HG02840 (cell line): ENCODE measurements around the gene PTPRO.

Source experiments
- ATAC-seq: cut with Tn5 transposase; IDR thresholded peaks from one replicate; pipeline ENCODE4 v1.9.1; 2021; ENCODE audit warnings: mild to moderate bottlenecking, moderate library complexity, moderate number of reproducible peaks; ENCODE audit not compliant: unreplicated experiment, low FRiP score

The PTPRO gene

DNA sequence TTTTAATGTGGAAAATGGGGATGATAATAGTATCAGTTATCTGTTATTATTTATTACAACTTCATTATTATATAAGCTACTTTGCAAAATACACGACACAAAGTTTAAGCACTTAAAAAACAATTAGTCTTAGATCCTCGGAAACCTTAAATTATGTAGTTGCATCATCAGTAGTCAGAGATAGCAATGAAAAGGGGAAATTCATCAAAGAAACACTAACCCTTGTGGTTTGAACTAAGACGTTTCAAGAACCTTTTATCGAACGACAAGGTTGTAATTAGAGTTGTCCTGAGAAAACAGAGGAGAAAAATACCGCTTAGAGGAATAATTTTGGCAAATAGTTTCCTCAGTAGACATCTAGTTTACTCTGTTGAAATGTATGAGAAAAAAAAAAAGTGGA lies 198.5 kb downstream of the PTPRO start:
- no peak for ATAC-seq

DNA sequence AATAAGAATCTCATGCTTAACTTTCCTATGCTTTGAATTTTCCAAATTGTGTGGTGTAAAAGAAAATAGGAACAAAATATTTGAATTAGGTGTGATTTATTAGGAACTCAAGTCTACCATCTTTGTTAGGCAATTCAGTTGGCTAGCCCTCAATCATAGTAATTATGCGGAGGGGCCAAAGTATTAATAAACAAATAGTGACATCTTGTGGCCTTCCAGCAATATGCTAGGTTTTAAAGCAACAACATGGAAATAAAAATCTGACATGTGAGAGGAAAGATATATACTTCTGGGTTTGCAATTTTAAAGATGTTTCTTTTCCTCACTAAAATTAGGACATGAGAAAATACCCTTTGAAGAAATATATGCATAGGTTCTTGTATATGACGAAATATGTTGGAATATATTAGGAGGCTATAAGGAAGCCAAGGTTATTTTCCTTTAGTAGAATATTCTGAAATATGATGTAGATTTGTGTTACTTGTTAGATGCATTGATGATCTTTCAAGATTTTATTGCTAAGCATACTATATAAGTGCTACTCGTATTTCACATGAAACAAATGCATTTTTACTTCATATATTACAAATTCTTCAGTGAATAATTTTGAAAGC lies 200.4 kb downstream of the PTPRO start:
- no peak for ATAC-seq

DNA sequence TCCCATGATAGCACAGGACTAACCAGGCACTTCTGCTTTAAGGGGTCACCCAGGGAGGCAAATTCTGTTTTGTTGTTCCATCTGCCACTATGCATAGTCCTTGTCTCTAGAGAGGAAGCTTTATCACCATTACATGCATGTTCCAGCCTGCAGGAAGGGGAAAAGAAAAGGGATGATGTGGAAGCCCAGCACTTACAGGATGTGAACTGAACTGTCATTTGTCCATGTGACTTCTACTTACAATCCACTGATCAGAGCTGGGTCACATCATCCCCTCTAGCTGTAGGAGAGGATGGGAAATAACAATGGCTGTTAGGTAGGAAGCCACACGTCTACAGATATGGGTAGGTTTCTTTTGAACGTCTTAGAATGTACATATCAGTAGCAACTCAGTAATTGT lies 203.1 kb downstream of the PTPRO start:
- ATAC-seq: no peak

DNA sequence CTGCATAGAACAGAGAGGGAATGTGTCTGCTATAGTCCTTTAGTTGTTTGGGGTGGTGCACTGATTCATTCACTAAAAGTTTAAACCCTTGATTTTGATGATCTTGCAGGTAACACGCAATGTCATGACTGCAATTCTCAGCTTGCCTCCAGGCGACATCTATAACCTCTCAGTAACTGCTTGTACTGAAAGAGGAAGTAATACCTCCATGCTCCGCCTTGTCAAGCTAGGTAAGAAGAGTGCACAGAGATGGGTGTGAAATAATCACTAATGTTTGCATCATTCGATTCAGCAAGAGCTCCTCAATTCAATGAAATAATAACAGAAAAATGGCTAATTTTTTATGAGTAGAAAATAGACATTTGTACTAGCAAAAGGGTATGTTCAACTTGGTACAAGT lies 203.7 kb downstream of the PTPRO start:
- ATAC-seq: peak; percentile 100

DNA sequence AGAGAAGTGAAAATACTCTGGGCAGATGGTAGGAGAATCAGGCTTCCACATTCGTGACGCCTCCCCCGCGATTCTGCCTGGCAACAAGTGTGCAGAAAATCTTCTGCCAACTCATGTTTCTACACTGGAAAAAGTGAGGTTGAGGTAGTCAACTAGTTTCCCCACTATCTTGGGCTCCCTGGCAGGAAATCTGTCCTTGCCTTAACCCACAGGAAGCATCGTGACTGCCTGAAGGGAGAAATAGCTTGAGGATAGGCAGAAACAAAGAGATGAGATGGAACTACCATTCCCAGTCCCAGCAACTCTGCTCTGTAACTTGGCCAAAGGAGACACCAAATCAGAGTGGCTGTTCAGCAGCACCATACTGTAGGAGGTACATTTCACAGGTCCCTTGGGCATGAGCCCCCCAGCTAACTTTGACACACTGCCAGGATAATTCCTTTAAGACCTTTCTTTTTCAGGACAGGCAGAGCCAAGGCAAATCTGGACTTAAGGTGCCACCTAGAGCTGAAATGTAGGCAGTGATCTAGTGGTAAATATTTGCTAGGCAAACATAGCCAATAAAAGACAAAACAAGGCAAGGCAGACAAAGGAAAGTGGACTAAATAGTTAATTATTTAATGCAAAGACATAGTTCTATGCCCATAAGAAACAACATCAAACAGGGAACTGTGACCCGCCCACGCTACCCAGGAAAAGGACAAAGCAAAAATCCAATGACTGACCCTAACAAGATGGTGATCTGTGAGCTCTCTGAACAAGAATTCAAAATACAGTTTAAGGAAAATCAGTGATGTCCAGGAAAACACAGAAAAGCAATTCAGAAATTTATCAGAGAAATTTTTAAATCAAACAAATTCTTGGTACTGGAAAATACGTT lies 205.1 kb downstream of the PTPRO start:
- no peak for ATAC-seq

DNA sequence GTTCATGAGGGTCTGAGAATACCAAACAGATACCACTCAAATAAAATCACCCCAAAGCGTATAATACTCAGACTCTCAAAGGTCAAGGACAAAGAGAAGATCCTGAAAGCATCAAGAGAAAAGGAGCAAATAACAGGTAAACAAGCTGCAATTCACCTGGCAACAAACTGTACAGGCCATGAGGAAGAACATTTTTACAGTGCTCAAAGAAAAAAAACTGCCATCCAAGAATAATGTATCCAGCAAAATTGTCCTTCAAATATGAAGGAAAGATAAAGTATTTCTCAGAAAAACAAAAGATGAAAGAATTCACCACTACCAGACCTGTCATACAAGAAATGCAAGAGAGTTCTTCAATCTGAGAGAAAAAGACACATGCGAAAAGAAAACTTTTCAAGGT lies 206.4 kb downstream of the PTPRO start:
- no peak for ATAC-seq

DNA sequence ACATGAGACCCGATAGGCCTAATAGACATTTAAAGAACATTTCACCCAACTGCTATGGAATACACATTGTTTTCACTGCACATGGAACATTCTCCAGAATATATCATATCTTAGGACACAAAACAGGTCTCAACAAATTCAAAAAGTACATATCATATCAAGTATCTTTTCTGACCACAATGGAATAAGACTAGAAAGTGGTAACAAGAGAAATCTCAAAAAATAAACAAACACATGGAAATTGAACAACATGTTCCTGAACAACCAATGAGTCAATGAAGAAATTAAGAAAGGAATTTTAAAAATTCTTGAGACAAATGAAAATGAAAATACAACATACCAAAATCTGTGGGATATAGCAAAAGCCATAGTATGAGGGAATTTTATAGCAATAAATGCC lies 208.1 kb downstream of the PTPRO start:
- no peak for ATAC-seq

DNA sequence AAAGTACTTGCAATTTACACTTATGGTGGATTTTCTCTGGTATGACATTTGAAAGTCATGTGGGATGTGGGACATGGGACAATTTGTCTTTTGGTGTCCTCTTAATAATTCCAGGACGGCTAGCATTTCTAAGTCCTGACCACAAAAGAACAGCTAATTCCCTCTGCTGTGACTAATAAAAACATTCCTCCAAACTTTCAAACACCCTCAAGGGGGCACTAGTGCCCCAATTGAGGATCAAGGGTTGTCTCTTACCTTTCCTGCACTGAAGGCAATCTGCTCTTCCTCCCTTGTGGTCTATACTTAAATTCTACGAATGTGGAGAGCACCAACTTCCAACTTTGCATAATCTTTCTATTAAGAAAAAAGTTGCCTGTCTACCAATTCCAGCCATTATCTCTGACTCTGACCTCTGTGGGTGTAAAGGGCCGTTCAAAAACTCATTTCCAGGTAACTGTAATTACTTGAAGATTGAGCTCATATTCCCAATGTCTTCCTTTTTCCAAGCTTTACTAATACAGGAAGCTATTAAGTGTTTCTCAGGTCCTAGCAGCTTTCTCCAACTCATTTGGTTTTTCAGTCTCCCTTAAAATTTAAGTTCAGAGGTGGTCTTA lies 210.2 kb downstream of the PTPRO start:
- ATAC-seq: no peak

DNA sequence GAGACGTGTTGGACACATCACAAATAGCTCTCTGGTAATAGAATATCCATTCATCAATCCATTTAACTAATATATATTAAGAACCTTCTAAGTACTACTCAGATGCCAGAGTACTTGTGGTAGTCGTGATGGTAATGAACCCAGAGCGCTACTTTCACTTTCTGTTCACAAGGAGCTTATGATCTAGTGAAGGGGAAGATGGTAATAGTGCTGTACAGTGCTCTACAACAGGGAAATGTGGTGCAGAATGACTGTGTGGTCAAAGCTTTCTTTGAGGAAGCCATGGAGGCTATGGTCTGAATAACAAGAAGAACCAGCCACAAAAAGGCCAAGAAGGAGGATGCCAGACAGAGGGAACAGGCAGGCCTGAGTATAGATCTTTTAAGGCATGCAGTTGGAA lies 212.0 kb downstream of the PTPRO start:
- ATAC-seq: peak; percentile 69

DNA sequence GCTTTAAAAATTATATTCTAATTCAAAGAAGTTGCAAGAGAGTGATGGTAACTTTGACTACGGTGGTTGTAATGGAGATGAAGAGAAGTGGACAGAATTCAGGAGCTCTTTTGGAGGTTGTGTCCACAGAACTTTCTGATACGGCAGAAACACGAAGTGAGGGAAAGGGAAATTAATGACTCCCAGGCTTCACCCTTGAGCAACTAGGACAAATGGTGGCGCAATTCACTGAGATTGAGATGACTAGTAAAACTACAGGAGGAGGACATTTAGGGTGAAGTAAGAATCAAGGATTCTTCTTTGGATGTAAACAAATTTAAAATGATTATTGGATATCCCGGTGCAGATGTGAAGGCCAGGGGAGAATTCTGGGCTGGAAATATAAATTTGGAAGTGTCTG lies 212.6 kb downstream of the PTPRO start:
- ATAC-seq: no peak

DNA sequence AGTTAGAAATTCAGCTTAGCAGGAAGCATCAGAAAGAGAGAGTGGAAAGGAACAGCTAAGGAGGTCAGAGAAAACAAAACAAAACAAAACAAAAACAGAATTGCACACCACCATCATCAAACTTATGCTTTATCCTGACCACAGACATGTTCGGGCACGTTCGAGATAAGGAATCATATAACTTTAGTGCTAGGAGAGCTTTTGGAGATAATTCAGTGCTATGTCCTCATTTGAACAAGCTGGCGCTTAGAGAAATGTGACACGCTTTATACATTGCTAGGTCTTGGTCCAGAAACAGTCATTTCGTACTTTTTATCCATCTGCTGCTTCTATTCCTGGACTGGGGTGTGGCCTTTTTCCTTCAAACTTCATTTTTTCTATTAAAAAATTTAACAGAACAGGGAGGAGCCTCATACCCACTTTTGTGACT lies 213.1 kb downstream of the PTPRO start:
- no peak for ATAC-seq

DNA sequence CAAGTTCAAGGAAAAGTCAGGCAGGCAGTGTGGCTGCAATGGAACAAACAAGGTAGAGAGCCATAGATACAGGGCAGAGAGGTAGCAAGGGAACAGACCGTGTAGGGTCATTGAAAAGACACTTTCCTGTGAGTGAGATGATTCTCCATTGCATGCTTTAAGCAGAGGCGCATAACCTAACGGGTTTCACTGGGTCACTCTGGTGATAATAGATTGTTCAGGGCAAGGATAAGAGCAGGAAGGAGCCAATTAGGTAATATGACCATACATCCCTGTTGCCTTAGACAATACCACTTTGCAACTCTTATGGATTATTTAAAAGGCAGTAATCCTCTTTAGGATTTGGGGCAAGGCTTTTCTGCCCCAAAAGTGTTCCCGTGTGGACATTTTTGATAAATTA lies 214.1 kb downstream of the PTPRO start:
- ATAC-seq: no peak

DNA sequence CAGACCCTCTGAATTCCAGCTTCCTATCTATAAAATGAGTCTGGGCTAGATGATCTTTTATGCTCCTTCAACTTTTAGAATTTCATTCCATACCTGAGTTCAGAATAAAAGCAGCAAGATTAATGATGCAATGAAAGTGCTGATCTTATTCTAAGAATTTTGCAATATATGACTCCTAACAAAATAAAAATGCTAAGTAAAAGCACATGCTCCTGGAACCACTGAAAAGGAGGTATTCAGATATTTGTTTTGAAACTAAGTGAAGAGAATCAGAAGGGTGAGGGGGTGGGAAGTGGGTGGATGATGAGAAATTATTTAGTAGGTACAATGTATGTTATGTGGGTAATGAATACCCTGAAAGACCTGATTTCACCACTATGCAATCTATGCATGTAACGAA lies 216.6 kb downstream of the PTPRO start:
- no peak for ATAC-seq

DNA sequence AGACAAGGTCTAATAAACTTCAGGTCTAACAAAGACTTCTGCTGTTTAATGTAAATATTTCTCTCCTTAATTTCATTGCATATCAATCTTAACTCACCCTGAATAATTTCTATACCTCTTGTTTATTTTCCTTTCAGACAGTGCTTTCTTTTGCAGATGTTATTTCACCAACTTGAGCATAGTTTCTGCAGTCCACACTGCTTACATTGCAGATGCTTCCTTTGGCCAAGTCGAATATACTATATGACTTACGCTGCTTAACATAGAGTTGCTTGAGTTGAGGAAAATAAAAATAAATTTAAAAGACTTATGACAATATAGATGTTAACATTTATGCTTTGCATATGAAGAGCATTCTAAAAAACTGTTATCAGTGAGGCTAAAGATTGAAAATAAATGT lies 217.7 kb downstream of the PTPRO start:
- no peak for ATAC-seq

DNA sequence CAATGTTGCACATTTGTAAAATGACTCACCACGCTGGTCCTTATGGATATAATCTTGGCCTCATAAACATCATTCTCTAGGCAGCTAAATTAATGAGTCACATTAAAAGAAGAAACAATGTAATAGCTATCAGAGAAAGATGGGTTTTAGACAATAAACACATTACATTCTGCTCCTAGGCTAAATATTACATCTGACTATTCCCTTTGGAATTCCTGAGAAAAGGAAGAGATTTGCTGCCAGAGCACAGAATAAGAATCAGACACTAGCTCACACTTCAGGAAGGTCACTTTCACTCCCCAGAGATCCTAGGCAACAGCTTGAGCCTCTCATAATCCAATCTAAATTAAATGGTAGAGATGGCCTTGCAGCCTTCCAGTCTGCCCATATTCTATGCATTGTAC lies 218.2 kb downstream of the PTPRO start:
- no peak for ATAC-seq

DNA sequence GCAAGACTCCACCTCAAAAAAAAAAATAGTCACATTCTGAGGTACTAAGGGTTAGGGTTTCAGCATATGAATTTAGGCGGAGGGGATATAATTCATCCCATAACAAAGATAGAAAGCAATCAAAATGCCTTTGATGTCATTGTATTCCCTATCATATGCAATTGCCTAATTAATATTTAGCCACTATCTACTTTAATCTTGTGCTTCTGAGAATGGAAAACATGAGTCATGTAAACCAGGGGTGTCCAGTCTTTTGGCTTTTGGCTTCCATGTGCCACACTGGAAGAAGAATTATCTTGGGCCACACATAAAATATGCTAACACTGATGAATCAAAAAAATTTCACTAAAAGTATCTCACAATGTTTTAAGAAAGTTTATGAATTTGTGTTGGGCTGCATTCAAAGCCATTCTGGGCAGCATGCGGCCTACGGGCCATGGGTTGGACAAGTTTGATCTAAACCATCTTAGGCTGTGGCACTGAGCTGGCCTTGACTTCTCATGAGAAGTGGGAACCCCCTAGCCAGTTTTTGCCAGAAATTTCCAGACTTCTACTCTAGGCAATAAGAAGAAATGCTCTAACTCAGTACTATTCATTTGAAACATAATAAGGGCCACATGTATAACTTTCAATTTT lies 219.8 kb downstream of the PTPRO start:
- no peak for ATAC-seq

DNA sequence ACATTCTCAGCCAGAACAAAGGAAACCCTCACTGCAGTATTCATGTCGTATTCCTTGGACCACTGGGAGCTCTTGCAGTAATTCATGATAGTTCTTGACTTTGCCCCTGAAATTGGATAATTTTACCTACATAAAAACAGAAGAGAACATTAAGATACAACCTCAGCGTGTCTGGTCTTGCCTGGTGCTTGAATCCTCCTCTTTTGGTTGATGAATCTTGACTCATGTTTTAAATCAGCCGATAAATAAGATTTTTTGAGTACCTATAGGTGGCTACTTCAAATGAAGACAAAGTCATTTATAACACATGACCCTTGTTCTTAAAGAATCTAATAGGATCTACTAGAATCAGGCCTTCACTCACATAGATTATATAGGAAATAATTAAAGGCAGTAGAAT lies 221.0 kb downstream of the PTPRO start:
- no peak for ATAC-seq

DNA sequence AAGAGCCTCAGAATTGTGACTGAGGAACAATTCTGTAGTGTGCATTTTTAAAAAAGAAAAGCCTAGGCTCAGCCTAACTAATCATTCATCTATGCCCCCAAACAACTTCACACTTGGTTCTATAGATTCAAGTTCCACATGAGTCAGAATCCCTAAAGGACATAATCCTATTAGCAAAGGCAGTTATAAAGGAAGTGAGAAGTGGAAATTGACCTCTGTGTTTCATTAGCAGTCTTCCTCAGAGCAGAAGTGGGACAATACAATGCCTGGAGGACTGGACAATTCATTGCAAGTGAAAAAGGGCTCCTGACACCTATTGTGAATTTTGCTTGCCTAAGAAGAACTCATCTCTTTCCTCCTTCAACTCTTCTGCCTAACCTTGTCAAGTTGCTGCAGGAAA lies 222.3 kb downstream of the PTPRO start:
- ATAC-seq: no peak

DNA sequence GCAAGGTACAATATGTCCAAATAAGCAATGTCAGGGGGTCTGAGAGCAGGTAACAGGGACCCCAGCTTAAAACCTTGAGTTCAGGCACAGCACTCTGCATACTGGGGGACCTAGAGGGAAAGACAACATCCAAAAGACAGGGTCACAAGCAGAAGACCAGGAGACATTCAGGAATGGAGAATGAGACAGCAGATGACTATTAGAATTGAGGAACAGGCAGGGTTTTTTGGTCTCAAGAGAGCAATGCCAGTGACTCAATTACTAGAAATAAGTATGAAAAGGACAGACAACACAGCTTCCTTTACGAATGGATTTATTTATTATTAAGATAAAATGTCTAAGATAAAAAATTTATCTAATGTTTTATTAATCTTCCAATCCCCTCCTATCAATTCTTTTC lies 223.0 kb downstream of the PTPRO start:
- no peak for ATAC-seq

DNA sequence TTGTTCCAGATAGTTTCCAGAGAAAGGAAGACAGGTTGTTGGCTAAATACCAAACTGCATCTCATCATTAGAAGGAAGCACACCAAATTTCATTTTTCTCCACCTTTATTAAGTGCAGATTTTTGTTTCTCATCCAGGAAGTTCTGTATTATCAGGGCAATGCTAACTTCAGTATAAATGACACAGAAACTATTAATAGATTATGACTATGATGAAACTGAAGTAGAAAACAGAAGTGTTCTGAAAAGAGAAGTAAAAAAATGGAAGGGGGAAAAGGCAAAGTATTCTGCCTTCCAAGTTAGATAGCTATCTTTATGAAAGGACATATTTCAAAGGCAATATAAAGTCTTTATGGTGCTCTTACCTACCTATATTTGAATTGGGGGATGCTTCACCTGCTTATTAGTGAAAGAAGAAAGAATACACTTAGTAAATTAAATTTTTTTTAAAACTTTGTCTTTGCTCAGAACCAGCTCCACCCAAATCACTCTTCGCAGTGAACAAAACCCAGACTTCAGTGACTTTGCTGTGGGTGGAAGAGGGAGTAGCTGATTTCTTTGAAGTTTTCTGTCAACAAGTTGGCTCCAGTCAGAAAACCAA lies 223.9 kb downstream of the PTPRO start:
- peak; percentile 65 for ATAC-seq

DNA sequence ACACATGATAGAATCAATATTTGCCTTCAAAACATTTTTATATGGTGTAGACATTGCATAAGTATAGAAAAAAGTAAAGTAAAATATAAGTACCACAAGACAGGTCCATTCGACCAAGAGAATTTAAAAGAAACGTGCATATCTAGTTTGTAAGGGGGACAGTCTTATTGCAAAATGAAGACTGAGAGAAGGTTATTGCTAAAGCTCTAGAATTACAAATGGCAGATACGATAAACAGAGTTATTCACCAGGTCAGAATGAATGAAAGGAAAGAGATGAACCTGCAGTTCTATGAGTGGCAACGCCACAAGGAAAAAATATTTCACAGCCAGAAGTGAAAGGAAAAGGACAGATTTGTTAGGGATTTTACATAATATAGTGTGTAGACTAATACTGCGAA lies 224.8 kb downstream of the PTPRO start:
- no peak for ATAC-seq
